ENCODE results near the gene BSPRY.

Gene BSPRY

DNA sequence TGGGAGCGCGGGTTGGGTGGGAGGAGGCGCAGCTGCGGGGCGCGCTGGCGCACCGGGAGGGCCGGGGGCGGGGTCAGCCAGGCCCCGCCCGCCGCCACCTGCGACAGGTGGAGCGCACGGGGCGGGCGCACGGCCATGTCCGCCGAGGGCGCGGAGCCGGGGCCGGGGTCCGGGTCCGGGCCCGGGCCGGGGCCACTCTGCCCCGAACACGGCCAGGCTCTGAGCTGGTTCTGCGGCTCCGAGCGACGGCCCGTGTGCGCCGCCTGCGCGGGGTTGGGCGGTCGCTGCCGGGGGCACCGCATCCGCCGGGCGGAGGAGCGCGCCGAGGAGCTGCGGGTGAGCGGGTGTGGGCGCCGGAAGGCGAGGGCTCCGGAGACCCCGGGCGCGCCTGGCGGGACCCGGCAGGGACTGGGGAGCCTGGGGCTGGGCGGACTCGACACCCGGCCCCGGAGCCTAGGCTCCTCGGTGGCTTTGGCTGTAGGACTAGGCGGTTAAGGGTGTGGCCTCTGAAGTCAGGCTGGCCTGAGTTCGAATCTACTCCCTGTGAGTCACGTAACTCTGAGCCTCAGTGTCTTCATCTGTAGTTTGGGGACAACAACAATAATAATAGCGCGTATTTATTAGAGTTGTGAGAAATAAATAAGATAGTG, at the start of gene BSPRY:
Gene BSPRY, plus strand, starts transcription at position 97 of the 650 bp plus-strand sequence. Its CDS starts 39 bp downstream, at position 136.
- DNase-seq (ENCODE audit: low read depth): no peak

DNA sequence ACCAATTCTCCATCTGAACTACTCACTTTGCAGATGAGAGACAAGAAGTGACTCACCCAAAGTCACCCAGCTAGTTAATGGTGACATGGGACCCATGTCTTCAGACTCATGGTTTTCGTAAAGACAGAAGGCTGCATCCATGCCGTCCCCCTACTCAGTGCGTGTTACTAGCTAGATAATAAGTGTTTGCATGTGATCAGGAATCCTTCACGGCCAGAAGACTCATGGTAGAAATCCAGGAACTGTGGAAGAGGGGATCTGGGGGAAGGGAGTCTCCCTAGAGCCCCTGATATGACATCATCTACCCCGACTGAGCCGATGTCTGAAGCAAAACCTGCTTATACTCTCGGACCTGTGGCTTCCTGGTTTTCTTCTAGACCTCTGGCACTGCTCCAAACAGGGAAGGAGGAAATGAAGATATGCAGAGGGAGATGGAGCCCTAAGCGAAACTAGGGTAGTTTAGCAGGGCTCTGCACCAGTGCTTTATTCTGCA, 49.5 kb upstream of the BSPRY start:
- DNase-seq (ENCODE audit: low read depth): no peak

DNA sequence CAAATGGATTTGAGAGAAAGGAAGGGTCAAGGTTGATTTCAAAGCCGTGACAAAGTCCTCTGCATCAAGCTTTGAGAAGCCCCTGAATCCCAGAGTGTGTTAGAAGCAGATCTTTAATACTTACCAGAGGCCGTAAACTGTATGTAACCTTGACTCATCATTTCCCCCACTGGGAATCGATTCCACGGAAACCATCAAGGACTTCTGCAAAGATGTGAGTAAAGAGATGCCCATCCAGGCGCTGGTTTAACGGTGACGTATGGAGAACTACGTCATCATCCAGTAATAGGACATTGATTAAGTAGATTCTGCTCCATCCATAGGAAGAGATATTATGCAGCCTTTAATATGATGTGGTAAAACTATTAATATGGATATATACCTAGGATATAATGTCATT, 47.8 kb upstream of the BSPRY start:
- DNase-seq (ENCODE audit: low read depth): no peak

DNA sequence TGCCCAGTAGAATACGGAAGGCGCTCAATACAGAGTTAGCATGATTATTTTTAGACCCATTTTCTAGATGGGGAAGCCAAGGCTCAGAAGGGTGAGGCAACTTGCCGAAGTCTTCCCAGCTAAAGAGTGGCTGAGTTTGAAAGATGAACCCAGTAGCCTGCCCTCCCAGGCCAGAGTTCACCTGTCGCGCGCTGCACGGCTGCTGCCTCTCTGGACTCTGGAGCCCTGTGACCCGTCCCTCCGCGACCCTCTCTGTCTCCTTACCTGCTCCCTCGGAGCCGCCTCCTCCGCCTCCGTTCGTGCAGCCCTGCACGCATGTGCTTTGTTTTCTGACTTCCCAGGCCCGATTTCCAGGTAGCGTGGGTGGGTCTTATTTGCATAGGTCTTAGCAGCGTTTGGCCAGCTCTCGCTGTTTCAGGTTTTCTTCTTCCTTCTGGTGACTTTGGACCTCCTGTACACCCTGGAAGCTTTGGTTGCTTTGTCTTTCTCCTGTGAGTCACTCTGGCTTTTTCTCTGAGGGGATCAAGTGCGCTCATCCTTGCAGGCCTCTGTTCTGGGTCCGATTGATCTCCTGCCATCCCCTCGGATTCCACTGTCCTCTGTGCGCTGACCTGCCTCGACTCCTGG, 46.4 kb upstream of the BSPRY start, which contains the start of gene RNF183:
Gene RNF183, minus strand, starts transcription at position 585 of the 627 bp plus-strand sequence. CDS start 5,192 bp downstream, outside the sequence.
- DNase-seq (ENCODE audit: low read depth): no peak

GRCh38 chr9:113306566-113306965, 42.8 kb upstream of the BSPRY start:
- DNase-seq (ENCODE audit: low read depth): no peak

GRCh38 chr9:113307396-113307975, 41.9 kb upstream of the BSPRY start:
- DNase-seq (ENCODE audit: low read depth): no peak

DNA sequence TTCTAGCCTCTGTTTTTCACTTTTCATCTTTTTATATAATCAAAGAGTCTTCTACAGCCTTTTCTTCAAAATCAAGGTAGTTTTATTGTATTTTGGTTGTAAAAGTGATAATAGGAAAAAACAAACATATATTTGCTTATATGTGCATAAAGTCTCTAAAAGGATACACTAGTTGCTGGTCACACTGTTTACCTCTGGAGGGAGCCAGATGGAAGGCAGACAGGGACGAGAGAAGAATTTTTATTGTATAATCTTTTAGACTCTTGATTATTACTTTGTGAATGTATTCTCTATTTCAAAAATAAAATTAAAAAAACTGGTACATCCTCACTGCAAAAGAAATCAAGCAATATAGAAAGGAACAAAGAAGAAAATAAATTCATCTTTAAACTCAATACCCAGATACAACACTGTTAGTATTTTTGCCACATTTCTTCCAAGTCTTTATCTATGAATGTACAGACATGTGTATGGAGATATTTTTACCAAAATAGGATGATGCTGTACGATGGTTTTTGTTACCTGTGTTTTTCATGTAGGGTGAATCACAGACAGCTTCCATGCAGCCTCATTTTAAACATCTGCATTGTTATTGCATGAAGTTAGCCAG, 40.0 kb upstream of the BSPRY start:
- no peak for DNase-seq (ENCODE audit: low read depth)

DNA sequence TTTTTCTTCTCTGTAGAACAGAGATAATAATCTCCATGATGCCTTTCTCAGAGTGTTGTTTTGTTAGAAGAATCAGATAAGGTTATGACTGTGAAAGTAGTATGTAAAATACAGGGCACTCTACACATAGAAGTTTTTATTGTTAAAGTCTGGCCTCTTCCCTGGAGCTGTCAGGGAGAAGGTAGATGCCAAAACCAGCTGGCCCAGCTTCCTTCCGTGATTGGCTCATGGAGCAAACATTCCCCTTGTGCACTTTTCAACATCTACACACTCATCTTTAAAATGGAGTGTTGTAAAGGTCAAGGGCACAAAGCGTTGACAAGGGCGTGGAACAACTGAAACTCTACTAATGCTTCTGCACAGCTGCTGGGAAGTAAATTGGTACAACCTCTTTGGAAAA, 38.8 kb upstream of the BSPRY start:
- DNase-seq (ENCODE audit: low read depth): no peak

- no peak for DNase-seq (ENCODE audit: low read depth)
These were observed 37.4 kb upstream of the BSPRY start for GRCh38 chr9:113311961-113312360.

- DNase-seq (ENCODE audit: low read depth): no peak
These were observed 36.1 kb upstream of the BSPRY start for GRCh38 chr9:113313261-113313660.

GRCh38 chr9:113315231-113315630, 34.1 kb upstream of the BSPRY start:
- no peak for DNase-seq (ENCODE audit: low read depth)

GRCh38 chr9:113316030-113316429, 33.3 kb upstream of the BSPRY start:
- no peak for DNase-seq (ENCODE audit: low read depth)

DNA sequence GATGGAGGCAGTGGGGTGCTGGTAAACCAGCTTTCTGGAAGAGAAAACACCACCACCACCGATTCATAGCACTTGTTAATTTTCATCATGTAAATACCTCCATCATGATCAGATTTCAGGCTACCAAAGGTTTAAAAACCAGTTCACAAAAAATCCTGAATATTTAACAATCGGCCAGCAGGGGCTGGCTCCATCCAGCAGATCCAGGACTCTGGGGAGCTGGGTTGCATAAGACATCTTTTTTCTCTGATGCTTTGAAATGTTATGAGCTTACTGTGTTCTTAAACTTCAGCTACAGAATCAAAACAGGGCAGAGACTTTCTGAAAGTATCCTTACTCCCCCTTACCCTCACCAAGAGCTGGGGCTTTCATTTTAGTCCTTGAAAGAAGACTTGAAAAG, 31.6 kb upstream of the BSPRY start:
- no peak for DNase-seq (ENCODE audit: low read depth)

GRCh38 chr9:113319054-113319453, 30.3 kb upstream of the BSPRY start:
- DNase-seq (ENCODE audit: low read depth): no peak

DNA sequence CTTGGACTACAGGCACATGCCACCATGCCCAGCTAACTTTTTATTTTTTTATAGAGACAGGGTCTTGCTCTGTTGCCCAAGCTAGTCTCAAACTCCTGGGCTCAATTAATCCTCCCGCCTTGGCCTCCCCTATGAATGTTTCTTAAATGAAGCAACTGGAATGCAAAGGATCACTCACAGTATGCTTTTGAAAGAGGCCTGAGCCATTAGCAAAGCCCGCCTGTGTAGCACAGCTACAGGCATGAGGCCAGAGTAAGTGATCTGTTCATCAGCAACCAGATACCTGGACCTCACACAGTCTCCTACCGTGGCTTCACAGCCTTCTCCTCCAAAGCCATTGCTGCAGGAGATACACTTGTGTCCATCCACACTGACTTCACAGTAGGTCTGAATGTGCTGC, 29.3 kb upstream of the BSPRY start:
- DNase-seq (ENCODE audit: low read depth): no peak

GRCh38 chr9:113322671-113323070, 26.7 kb upstream of the BSPRY start:
- DNase-seq (ENCODE audit: low read depth): no peak

DNA sequence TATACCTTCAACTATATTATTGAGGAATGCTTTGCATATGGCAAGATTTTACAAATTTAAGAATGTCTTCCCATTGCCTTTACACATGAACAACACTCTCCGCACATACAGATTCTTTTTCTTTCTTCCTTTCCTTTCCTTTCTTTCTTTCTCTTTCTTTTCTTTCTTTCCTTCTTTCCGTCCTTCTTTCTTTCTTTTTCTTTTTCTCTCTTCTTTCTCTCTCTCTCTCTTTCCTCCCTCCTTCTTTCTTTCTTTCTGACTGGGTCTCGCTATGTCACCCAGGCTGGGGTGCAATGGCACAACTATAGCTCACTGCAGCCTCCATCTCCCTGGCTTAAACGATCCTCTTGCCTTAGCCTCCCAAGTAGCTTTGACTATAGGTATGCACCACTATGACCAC, 23.1 kb upstream of the BSPRY start:
- DNase-seq (ENCODE audit: low read depth): no peak

DNA sequence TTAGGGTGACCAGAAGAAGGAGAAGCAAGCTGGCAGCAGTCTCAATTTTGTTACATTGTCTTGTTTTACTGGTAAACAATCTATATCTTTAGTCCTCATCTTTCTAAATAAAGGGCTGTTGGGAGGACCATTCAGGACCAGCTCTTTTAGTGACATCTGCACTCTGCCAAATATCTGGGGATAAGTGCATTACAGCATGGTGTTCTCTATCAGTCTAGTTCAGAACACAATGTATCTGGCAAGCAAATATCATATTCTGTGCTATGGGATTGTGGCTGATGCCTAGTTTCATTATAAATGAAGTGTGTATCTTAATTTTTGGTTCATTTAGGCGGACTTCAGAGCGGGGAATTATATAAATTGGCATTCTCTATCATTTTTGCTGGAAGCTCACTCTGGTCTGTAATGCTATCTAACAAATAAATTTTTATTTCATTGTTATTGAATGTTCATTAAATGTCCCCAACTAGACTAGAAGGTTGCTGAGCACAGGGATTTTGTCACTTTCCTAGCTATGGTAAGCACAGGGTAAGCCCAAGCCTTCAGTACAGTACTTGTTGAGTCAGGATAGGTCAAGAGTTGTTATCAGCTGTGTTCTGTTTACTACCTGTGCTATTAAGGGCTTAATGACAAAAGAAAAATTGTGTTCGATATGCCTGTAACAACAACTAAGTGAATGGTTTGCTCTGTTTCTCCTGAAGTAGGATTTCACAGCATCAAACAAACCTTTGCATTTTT, 21.1 kb upstream of the BSPRY start:
- no peak for DNase-seq (ENCODE audit: low read depth)

DNA sequence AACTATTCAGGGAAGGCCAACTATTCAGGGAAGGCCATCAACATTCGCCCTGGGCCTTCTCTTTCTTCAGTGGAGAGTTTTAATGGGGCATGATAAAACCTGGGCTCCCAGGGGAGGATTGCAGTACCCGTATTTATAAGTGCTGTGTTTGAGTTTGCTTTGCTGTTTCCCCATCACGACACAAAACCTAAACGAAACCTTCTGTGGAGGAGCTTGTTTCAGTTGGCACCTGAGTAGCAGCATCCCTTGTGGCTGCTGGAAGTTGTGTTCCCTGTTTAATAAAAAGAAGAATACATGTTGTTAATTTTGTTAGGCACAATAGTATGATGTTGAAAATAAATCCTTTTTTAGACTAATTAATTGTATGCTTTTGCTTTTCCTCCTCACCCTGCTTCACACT, 17.6 kb upstream of the BSPRY start:
- no peak for DNase-seq (ENCODE audit: low read depth)

GRCh38 chr9:113337714-113338113, 11.6 kb upstream of the BSPRY start:
- no peak for DNase-seq (ENCODE audit: low read depth)

- DNase-seq (ENCODE audit: low read depth): peak; percentile 71
These were observed 9.2 kb upstream of the BSPRY start, which contains the start of gene WDR31 for GRCh38 chr9:113340011-113340699. TSS of gene WDR31 (minus strand) at chr9:113340275. CDS start at chr9:113332022, 8,253 bp downstream.

Data from activated gamma-delta T cell treated with anti-CD3 and anti-CD28 coated beads, Interleukin-2, amount 50 U/mL, for 16 hours (primary cell).